HCT116 (cell line): ENCODE results near the gene MANSC1. TPM values are rescaled to one million over a fixed set of nuclear protein-coding genes. Genes with fewer than 3 reads are reported as not detected.
"Not testable (repeated sequence)": the region's sequence is repeated elsewhere in the genome, so short reads cannot be mapped to it uniquely, and the experiment has no call there.

Experiments used
- ATAC-seq: fragments of 200-7000 bp; cut with Tn5 transposase; 2 replicates; pipeline ENCODE4 v1.9.1; 2020; ENCODE audit warnings: mild to moderate bottlenecking, moderate library complexity
- BruUV-seq: library from RNA; stranded (reverse); fragments of 400-500 nt; replicated peaks from 2 replicates; lab custom pipeline; 2021; lab: Mats Ljungman, UMichigan
- CTCF ChIA-PET: fragments of 300-600 bp; sonication (Branson Sonifier 250); formaldehyde crosslinking; loops from one replicate; lab custom pipeline; 2021; ENCODE audit warnings: antibody characterized with exemption; lab: Charles Lee
- POLR2A ChIA-PET: fragments of 300-600, 350-600 bp; sonication (Branson Sonifier 250); formaldehyde crosslinking; loops from one replicate; lab custom pipeline; 2021; ENCODE audit warnings: antibody characterized with exemption; lab: Charles Lee
- RAD21 ChIA-PET, 2 experiments: fragments of 300-600 bp; sonication (Branson Sonifier 250); formaldehyde crosslinking; loops; one replicate each; lab custom pipeline; 2023; ENCODE audit warnings: low total read pairs in 2 of 2; ENCODE audit not compliant: uncharacterized antibody in 2 of 2, unreplicated experiment in 2 of 2, low non-redundant PET in 1 of 2; lab: Charles Lee
- DNase-seq: peaks from one replicate; pipeline ENCODE4 v3.0.0-alpha.2; 2010; ENCODE audit warnings: low read depth, low spot score
- H2AFZ ChIP-seq: fragments of 200-600 bp; shearing (Covaris generic), sonication (generic); 2 replicates; pipeline ENCODE4 v1.6.1; 2017; ENCODE audit warnings: low read depth, mixed run types, mixed read lengths, antibody characterized with exemption, low read length; ENCODE audit not compliant: poor library complexity, severe bottlenecking
- H3K27ac ChIP-seq: 2 replicates; pipeline ENCODE4 v1.5.1; 2012; ENCODE audit warnings: low read depth, low read length
- H3K27me3 ChIP-seq: fragments of 200-600 bp; sonication (generic); 2 replicates; pipeline ENCODE4 v1.6.1; 2016; ENCODE audit warnings: mixed run types, low read length, mixed read lengths; ENCODE audit not compliant: insufficient read depth
- H3K36me3 ChIP-seq, 2 experiments: fragments of 200-500 bp in 1 of 2; fragments of 200-600 bp in 1 of 2; sonication (Bioruptor generic) in 1 of 2; sonication (generic) in 1 of 2; 2 replicates each; pipeline versions ENCODE4 v1.5.1 to v1.6.1; 2014 to 2016; ENCODE audit warnings: low read length in 2 of 2, inconsistent platforms in 1 of 2, mixed read lengths in 1 of 2, mixed run types in 1 of 2; ENCODE audit not compliant: insufficient read depth in 2 of 2, control insufficient read depth in 1 of 2
- H3K4me1 ChIP-seq, 2 experiments: fragments of 200-600 bp in 1 of 2; sonication (generic) in 1 of 2; 2 replicates each; pipeline versions ENCODE4 v1.5.1 to v1.6.1; 2012 to 2017; ENCODE audit warnings: low read length in 2 of 2, inconsistent platforms in 1 of 2, mild to moderate bottlenecking in 1 of 2, mixed read lengths in 1 of 2, mixed run types in 1 of 2, moderate library complexity in 1 of 2; ENCODE audit not compliant: insufficient read depth in 2 of 2, control insufficient read depth in 1 of 2
- H3K4me2 ChIP-seq: fragments of 200-600 bp; sonication (generic); 2 replicates; pipeline ENCODE4 v1.6.1; 2017; ENCODE audit warnings: mixed run types, low read length, mixed read lengths
- H3K4me3 ChIP-seq, 2 experiments: fragments of 200-600 bp in 1 of 2; sonication (generic) in 1 of 2; replicated peaks in 1 of 2; 2 replicates each; pipeline ENCODE4 v1.5.1; 2011 to 2016; ENCODE audit warnings: low read length in 2 of 2, control low read depth in 1 of 2, low read depth in 1 of 2, mild to moderate bottlenecking in 1 of 2, mixed read lengths in 1 of 2, mixed run types in 1 of 2
- H3K79me2 ChIP-seq: fragments of 200-600 bp; sonication (generic); 2 replicates; pipeline ENCODE4 v1.6.1; 2017; ENCODE audit warnings: mild to moderate bottlenecking, mixed run types, low read length, moderate library complexity, mixed read lengths; ENCODE audit not compliant: insufficient read depth
- H3K9ac ChIP-seq: fragments of 200-600 bp; sonication (generic); 2 replicates; pipeline ENCODE4 v1.6.1; 2016; ENCODE audit warnings: low read length, mixed read lengths
- H3K9me2 ChIP-seq: fragments of 200-600 bp; sonication (generic), shearing (Covaris generic); 2 replicates; pipeline ENCODE4 v1.6.1; 2017; ENCODE audit warnings: mixed run types, mild to moderate bottlenecking, moderate library complexity; ENCODE audit not compliant: insufficient read depth
- H3K9me3 ChIP-seq, 2 experiments: fragments of 200-500 bp in 1 of 2; fragments of 200-600 bp in 1 of 2; sonication (Bioruptor generic) in 1 of 2; sonication (generic) in 1 of 2; 2 replicates each; pipeline ENCODE4 v1.6.1; 2014 to 2017; ENCODE audit warnings: low read length in 2 of 2, mixed read lengths in 2 of 2, inconsistent platforms in 1 of 2, low read depth in 1 of 2, mild to moderate bottlenecking in 1 of 2, mixed run types in 1 of 2, moderate library complexity in 1 of 2; ENCODE audit not compliant: control insufficient read depth in 1 of 2, insufficient read depth in 1 of 2
- H4K20me1 ChIP-seq: fragments of 200-600 bp; sonication (generic), shearing (Covaris generic); 2 replicates; pipeline ENCODE4 v1.6.1; 2017; ENCODE audit warnings: mixed run types, mild to moderate bottlenecking, moderate library complexity; ENCODE audit not compliant: insufficient read depth
- CBX3 ChIP-seq: IDR thresholded peaks from 2 replicates; pipeline ENCODE4 v1.6.1; 2012; ENCODE audit warnings: low read depth
- RAD21 ChIP-seq: IDR thresholded peaks from 2 replicates; pipeline ENCODE4 v1.6.1; 2012; ENCODE audit warnings: low read depth, mild to moderate bottlenecking
- ZFX ChIP-seq: fragments of 450-650 bp; IDR thresholded peaks from 2 replicates; pipeline ENCODE4 v1.6.1; 2017
- intact Hi-C: fragments of 100-400 bp; cut with micrococcal nuclease; formaldehyde crosslinking; loops from 2 replicates; pipeline ENCODE4 v1.10.0; 2022
- total RNA-seq: library from RNA; stranded (reverse); gene quantifications from one replicate; pipeline ENCODE4 v1.2.1, GENCODE V29; 2021; ENCODE audit not compliant: unreplicated experiment

The MANSC1 gene
- total RNA-seq, 1 experiment from 2014 or later: 0.20 TPM

DNA sequence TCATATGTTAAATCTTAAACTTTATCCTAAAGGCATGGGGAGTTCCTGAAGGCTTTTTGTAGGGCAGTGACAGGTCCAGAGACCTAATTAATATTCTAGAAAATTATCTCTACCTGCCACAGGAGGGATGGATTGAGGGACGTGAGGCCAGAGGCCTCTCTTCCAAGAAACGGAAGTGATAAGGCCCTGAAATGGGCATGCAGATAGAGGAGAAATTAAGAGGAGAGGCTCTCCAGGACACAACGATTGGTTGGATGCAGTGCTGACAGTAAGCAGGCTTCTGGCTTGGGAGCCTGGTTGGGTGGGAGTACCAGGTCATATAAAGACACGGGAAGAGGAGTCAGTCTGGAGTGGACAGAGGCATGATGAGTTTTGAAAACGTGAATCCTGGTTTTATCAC is 3.8 kb upstream of the MANSC1 start:
- CTCF ChIA-PET: no interaction called here
- intact Hi-C loops: no loop called here
- Histone ChIP-seq H4K20me1 (no peaks in the 10 kb centered on the region), H3K4me2 (no peak overlapping the region), H2AFZ (no peak overlapping the region), H3K9ac (no peak overlapping the region), H3K9me3 (no peaks in the 10 kb centered on the region), H3K36me3 (no peaks in the 10 kb centered on the region), H3K4me3 (no peak overlapping the region), H3K27ac (no peak overlapping the region), H3K79me2 (peaks cover 13% of the 10 kb centered on the region), H3K4me1 (peaks cover 5 to 15% of the 10 kb centered on the region in 2 experiments; a peak in 3 of 4 replicates), H3K27me3 (no peaks in the 10 kb centered on the region), H3K9me2 (no peaks in the 10 kb centered on the region)
- no peak for TF ChIP-seq CBX3
- no peak for TF ChIP-seq RAD21
- BruUV-seq: no TSS peak
- no peak for ATAC-seq
- RAD21 ChIA-PET: no interaction called here
- POLR2A ChIA-PET: no interaction called here
- DNase-seq: no peak

DNA sequence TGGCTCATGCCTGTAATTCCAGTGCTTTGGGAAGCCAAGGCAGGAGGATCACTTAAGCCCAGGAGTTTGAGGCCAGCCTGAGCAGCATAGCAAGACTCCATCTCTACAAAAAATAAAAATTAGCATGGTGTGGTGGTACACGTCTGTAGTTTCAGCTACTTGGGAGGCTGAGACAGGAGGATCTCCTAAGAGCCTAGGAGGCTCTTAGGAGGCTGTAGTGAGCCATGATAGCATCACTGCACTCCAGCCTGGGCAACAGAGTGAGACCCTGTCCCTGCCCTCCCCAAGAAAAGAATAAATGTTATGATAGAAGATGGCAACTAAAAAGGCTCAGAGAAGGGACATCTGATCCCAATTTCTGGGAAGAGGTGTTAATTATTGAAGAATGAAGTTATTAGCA is 3.2 kb upstream of the MANSC1 start:
- intact Hi-C loops: no loop called here
- POLR2A ChIA-PET: no interaction called here
- H3K27ac ChIP-seq: no peak overlapping the region
- peaks cover 5 to 12% of the 10 kb centered on the region in 2 experiments; a peak in 3 of 4 replicates for H3K4me1 ChIP-seq
- H4K20me1 ChIP-seq: no peaks in the 10 kb centered on the region
- no TSS peak for BruUV-seq
- no peak overlapping the region for H3K4me3 ChIP-seq
- ATAC-seq (no peak), DNase-seq (no peak)
- no peaks in the 10 kb centered on the region for H3K9me3 ChIP-seq
- no peaks in the 10 kb centered on the region for H3K9me2 ChIP-seq
- H3K9ac ChIP-seq: no peak overlapping the region
- CTCF ChIA-PET: no interaction called here
- no peaks in the 10 kb centered on the region for H3K27me3 ChIP-seq
- TF ChIP-seq ZFX: no peak
- RAD21 ChIA-PET: no interaction called here
- H2AFZ ChIP-seq: no peak overlapping the region
- H3K79me2 ChIP-seq: peaks cover 8% of the 10 kb centered on the region; the same call in 1 of the 2 replicates
- H3K36me3 ChIP-seq: no peaks in the 10 kb centered on the region
- H3K4me2 ChIP-seq: no peak overlapping the region

DNA sequence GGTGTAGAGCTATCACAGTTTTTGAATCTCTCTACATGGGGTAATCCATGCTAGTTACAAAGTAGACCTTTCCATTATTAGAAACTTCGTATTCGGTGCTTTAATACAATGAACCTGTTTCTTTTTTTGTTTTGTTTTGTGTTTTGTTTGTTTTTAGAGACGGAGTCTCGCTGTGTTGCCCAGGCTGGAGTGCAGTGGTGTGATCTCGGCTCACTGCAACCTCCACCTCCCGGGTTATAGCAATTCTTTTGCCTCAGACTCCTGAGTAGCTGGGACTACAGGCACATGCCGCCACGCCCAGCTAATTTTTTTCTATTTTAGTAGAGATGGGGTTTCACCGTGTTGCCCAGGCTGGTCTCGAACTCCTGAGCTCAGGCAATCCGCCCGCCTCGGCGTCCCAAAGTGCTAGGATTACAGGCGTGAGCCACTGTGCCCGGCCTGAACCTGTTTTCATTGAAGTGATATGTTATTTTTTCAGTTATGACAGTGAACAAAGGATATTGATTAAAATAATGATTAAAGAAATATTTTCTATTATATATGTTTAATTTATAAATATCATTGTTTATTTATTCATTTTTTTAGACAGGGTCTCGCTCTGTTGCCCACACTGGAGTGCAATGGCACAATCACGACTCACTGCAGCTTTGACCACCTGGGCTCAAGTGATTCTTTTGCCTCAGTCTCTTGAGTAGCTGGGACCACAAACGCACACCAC is 1.6 kb upstream of the MANSC1 start:
- H2AFZ ChIP-seq, H3K9ac ChIP-seq, H3K4me2 ChIP-seq: not testable (repeated sequence)

More for the DNA sequence above, 1.6 kb upstream of the MANSC1 start:
- H3K4me1 ChIP-seq, H3K9me2 ChIP-seq, H3K27ac ChIP-seq, intact Hi-C loops, H3K9me3 ChIP-seq, H4K20me1 ChIP-seq, ATAC-seq, H3K36me3 ChIP-seq, H3K79me2 ChIP-seq, H3K27me3 ChIP-seq, POLR2A ChIA-PET, BruUV-seq, DNase-seq, RAD21 ChIA-PET, CTCF ChIA-PET, H3K4me3 ChIP-seq: not testable (repeated sequence)
